Inflammatory macrophage (primary cell): ENCODE results near the gene NRCAM.

Experiments
- DNase-seq, 2 donors: peaks; one replicate each; pipeline ENCODE4 v3.0.0-alpha.2; 2020 to 2022

The NRCAM gene

DNA sequence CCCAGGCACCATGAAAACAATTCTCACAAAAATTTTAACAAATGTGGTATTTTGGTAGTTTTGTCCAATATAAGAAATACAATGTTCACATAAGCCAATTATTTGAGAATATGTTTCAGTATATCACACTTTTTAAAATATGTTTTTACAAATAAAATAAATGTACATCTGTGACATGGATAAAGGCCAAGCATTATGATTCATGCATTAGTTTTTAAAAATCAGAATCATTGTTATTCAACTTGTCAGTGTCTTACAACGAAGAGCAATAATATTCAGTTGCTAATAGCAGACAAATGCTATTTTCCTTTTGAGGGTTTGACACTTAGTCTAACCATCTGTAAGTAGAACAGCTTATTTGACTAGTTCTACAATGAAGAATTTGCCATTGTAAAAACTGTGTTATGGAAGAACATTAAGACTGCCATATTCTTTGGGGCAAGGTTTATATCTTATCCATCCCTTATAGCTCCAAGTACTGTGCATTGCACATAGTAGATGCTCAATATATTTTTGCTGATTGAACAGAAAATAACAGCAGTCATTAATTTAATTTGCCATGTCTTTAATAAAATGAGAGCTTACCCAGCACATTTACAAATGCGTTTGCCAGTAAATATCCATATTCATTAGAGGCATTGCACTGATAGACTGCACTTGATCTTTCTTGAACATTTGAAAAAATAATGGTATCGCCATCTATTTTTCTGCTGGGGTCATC lies 258.7 kb downstream of the NRCAM start:
- DNase-seq, result no peak

DNA sequence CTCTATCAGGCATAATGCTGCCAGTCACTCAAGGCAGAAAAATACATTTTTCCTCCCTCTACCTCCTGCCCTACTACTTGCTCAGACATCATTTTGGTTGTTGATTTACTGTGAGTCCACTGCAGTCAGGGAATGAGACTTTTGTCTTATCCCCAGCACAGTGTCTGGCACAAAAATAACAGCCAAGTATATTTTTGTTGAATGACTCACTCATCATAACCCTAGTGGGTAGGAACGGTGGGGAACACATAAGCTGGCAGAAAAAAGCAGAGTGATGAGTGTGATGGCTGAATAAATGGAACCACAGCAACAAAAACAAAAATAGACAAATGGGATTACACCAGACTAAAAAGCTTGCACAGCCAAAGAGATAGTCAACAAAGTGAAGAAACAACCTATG lies 260.2 kb downstream of the NRCAM start:
- no peak for DNase-seq

DNA sequence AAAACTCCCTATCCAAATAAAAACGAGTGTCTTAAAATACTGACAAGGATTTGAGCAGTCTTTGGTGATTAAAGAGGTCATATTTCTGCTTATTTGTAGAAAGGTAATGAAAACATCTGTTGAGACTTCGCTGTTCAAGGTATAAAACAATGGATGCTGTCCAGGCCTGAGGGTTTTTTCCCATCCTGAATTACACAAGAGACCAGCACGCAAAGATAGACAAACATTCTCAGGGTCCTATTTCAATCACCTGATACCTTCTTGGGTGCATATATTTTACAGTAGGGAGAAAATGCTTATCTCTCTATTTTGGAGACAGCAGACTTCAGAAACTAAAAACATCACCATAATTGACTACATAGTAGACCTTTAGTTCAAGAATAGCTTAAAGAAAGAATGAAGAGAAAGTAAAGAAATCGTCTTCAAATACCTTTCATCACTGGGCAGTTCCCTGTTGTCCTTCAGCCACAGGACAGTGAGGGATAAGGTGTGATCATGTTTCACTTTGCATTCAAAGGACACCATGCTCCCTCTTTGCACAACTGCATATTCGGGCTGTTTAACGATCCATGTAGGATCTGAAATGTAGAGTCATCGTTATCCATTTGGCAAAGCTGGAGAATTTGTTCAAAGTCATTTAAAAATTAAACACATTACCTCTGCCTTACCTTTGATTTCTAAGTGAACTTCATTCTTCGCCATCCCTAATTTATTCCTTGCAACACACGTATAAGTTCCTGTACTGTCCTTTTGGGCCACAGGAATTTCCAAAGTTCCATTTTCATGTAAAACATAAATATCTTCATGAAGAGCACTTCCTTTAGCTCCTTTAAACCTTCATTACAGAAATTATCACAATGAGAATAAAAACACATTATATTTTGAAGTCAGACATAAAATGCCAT lies 262.4 kb downstream of the NRCAM start:
- no peak for DNase-seq

DNA sequence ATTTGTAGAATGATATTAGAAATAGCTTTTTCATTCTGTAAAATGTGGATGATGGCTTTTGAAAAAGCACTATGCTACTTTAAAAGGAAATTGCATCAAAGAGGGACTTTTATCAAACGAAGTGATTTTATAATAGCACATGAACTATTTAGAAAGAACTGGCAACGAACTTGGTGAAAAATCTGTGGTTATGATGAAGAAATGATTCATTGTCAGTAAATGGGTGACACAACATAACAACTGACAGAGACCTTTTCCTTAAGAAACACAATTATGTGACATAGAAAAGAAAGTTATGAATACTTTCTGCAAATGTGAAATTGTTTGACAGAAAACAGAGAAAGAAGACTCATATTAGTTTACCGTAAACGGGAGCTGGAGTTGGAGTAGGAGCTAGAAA lies 265.3 kb downstream of the NRCAM start:
- DNase-seq, result no peak

DNA sequence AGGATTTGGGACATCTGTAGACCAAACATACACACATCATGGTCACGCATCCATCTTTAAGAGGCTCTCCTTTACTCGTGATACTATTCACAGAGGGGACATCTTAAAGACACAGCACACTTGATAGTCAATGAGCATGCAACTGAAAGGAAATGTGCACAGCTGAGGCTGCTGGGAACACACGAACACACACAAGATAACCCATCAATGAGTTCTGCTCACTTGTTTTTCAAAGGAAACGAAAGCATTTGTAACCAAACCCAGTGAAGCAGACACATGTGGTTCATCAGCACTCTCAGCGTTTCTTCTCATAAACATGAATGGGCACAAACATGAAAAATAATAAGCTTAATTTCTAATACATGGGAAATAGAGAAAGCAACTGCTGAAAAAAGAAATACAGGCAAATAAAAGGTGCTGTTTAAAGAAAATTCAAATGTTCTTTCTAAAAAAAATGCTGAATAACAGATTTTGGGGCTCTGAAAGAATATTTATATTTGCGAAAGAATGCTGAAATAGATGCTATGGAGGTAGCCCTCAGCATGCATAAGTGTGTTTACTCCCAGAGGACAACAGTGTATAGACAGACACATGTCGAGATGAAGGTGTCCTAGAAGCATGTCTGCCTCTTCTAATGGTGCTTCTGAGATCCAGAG lies 266.4 kb downstream of the NRCAM start:
- DNase-seq, result no peak

GRCh38 chr7:108188724-108189123 lies 267.5 kb downstream of the NRCAM start:
- no peak for DNase-seq

GRCh38 chr7:108181073-108181985 lies 274.9 kb downstream of the NRCAM start:
- DNase-seq, result peak; percentile 24 to 59

DNA sequence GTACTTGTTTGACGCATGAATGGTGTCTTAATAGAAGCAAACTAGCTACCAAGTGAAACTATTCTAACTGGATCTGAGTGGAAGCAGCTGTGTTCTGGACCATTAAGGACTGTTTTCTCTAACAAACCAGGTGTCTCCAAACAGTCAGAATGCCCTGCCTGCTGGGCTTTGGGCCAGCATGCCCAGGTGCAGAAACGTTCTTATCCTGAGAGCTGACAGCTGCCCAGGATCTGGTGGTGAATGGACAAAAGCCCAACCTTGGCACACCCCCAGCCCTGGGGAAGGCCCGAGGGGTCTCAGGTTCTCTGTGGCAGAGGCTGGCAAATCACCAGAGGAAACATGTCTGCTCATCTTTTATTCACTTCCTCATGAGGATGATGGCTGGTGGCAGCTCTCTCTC lies 277.8 kb downstream of the NRCAM start:
- no peak for DNase-seq

- no peak for DNase-seq
Measured at GRCh38 chr7:108171164-108171563, 285.1 kb downstream of the NRCAM start.

DNA sequence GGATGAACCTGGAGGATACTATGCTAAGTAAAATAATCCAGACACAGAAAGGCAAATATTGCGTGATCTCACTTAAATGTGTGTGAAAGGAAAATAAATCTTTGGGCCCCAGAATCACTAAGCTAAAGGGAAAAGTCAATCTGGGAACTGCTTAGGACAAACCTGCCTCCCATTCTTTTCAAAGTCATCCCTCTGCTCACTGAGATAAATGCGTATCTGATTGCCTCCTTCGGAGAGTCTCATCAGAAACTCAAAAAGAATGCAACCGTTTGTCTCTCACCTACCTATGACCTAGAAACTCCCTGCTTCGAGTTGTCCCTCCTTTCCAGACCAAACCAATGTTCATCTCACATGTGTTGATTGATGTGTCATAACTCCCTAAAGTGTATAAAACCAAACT lies 286.0 kb downstream of the NRCAM start:
- DNase-seq, result no peak

DNA sequence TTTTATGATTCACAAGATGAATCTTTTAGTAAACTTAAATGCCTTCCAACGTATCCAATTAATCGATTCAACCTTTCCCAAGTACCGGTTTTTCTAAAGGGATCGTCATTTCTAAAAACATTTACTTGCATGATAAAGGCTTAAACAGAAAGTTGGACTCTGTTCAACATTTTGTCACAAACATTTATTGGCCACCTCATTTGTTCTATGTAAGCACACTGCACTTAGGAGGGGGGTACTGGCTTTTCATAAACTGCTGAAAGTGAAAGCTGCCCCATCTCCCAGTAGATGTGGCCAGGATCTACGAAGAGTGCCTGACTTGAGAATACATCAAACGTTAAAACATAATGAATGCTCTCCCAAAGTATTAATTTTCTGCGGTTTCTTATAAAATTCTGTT lies 288.8 kb downstream of the NRCAM start:
- DNase-seq, result no peak

DNA sequence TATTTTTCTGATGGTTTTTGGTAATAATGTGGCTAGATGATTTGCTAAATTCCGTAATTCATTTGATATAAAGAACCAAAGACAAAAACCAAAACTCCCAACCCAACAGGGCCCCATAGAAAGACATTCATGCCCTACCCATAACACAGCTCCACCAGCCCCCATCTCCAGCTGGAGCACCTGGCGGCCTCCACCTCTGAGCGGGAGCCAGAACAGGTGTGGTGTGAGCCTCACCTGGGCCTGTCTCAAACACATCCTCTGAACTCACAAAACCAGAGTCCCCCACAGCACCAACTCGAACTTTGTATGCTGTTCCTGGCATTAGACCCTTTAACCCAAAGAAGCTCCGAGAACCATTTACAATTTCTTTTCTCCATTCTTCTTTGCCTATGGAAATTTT lies 289.5 kb downstream of the NRCAM start:
- no peak for DNase-seq

- DNase-seq, result no peak
Measured at GRCh38 chr7:108165723-108166122, 290.5 kb downstream of the NRCAM start.

GRCh38 chr7:108164946-108165345 lies 291.3 kb downstream of the NRCAM start:
- no peak for DNase-seq

GRCh38 chr7:108164342-108164741 lies 291.9 kb downstream of the NRCAM start:
- no peak for DNase-seq

DNA sequence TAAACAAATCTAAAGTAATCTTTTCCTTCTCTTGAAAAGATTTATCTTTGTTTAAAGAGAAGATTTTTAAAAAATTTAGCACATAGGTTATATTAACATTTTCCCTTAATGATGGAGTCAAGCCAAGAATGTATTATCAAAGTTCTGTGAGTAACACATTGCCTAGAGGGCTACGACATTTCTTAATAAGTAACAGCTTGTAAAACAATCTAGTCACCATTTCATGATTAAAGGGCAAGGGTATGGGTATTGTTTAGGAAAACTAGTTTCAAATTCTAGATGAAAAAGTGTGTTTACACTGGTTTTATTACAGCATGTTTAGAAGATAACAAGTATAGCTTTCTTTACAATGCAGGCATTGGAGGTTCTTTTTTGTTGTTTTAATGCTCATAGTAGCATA lies 297.5 kb downstream of the NRCAM start:
- no peak for DNase-seq

DNA sequence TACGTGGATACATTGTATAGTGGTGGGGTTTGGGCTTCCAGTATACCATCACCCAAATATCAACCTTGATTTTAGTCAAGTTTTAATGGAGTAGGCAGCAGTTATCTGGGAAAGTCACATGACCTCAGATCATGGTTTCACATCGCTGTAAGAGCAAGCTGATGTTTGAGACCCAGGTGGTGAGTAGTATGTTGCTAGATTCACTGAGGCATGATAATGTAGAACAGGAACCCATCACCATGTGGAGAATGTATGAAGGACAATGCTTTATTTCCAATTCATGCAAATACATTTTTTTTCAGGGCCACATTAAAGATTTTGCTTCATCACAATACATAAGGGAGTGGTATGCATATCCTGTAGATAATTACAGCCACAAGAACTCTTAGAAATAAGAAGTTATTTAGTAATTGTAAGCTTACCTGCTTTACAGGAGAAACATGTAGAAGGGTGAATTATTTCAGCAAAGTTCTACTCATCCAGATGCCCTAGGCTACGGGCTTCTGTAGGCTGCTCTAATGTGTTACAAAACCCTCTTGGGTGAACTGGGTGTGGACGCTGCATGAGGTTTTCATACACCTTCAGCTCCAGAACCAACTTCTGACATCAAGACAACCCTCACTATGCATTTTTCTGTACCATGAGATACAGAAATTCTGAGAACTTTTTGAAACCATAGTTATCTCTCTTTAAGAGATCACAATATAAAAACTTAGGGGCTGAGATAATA lies 298.5 kb downstream of the NRCAM start:
- no peak for DNase-seq

DNA sequence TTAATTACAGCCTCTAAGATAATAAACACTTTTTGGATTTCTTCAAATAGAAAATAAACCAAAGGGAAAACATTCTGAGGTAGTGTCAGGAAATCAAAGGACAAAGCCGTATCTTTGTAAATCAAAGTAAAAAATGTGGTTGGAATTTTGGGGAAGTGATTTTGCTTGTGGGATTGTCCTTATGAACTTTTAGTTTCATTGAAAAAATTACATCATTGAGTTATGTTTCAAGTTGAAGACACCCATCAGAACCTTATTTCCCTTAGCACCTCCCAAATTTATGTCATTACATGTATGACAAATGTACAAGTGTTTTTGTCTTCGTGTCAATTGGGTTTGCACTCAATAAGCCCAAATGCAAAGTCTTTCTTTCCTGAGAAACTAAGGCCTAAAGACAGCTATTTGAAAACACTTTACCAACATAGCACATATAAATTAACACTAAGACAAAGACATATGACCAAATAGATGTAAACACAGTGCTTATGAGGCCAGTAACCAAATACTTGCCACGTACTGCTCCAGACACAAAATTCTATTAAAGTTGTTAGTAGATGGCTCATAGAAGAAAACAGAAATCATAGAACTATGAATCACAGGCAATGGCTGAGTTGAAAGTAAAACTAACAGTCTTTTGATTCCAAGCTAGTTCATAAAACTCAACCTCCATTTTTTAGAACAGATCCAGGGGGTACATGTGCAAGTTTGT lies 299.2 kb downstream of the NRCAM start:
- DNase-seq, result peak; percentile 10 to 43

GRCh38 chr7:108152198-108152597 lies 304.0 kb downstream of the NRCAM start:
- no peak for DNase-seq

- DNase-seq, result no peak
Measured at GRCh38 chr7:108149908-108150307, 306.3 kb downstream of the NRCAM start.

GRCh38 chr7:108149119-108149518 lies 307.1 kb downstream of the NRCAM start:
- no peak for DNase-seq
